Measurements from ENCODE around the gene FTO. TPM values are rescaled to one million over a fixed set of nuclear protein-coding genes. Genes with fewer than 3 reads are reported as not detected.

The FTO gene
- total and polyA plus RNA-seq, 7 experiments from 2014 or later = 47.2 to 104 (median 58.3) TPM

Other genes starting within 250 kb of the FTO start
- gene AKTIP, start 200.9 kb upstream of the FTO start, total RNA-seq = 100 to 1,000 TPM in 2 of 5 experiments, 10 to 100 TPM in 3; 42.9 to 122 (median 66.7) TPM
- 100 to 1,000 TPM; 102 to 130 TPM for gene AKTIP, start 200.9 kb upstream of the FTO start, polyA plus RNA-seq
- 1 to 10 TPM; 2.0 to 6.1 (median 3.6) TPM for gene RPGRIP1L, start 297 bp upstream of the FTO start, total RNA-seq
- 1 to 10 TPM; 1.8 to 3.4 TPM for gene RPGRIP1L, start 297 bp upstream of the FTO start, polyA plus RNA-seq

Data from naive thymus-derived CD4-positive, alpha-beta T cell (primary cell).